Measurements from ENCODE around the gene CEACAM8.

Gene CEACAM8

GRCh38 chr19:42596391-42597072, 1.8 kb upstream of the CEACAM8 start:
- peak; percentile 98 for TF ChIP-seq CTCF (IDR thresholded peaks at IDR 0.05; ENCODE audit: borderline replicate concordance, insufficient read depth, low read depth, low read length)
- no peak overlapping the region for H3K4me3 ChIP-seq (ENCODE audit: low read depth, low read length)

- H3K4me3 ChIP-seq (ENCODE audit: low read depth, low read length): no peak overlapping the region
- TF ChIP-seq CTCF (IDR thresholded peaks at IDR 0.05; ENCODE audit: borderline replicate concordance, insufficient read depth, low read depth, low read length): no peak
Measured at GRCh38 chr19:42595550-42596172, 937 bp upstream of the CEACAM8 start.

- no peak overlapping the region for H3K4me3 ChIP-seq (ENCODE audit: low read depth, low read length)
Measured at GRCh38 chr19:42589792-42590191, 4.9 kb downstream of the CEACAM8 start.

GRCh38 chr19:42584466-42584865, 10.3 kb downstream of the CEACAM8 start:
- TF ChIP-seq CTCF (IDR thresholded peaks at IDR 0.05; ENCODE audit: borderline replicate concordance, insufficient read depth, low read depth, low read length): no peak
- H3K4me3 ChIP-seq (ENCODE audit: low read depth, low read length): no peak overlapping the region

More at GRCh38 chr19:42589792-42590191, 4.9 kb downstream of the CEACAM8 start:
- no peak for TF ChIP-seq CTCF (IDR thresholded peaks at IDR 0.05; ENCODE audit: borderline replicate concordance, insufficient read depth, low read depth, low read length)

GRCh38 chr19:42577016-42577415, 17.7 kb downstream of the CEACAM8 start:
- H3K4me3 ChIP-seq (ENCODE audit: low read depth, low read length): no peak overlapping the region
- no peak for TF ChIP-seq CTCF (IDR thresholded peaks at IDR 0.05; ENCODE audit: borderline replicate concordance, insufficient read depth, low read depth, low read length)

- TF ChIP-seq CTCF (IDR thresholded peaks at IDR 0.05; ENCODE audit: borderline replicate concordance, insufficient read depth, low read depth, low read length): no peak
- H3K4me3 ChIP-seq (ENCODE audit: low read depth, low read length): no peak overlapping the region
Measured at GRCh38 chr19:42576241-42576640, 18.5 kb downstream of the CEACAM8 start.

- no peak for TF ChIP-seq CTCF (IDR thresholded peaks at IDR 0.05; ENCODE audit: borderline replicate concordance, insufficient read depth, low read depth, low read length)
- no peak overlapping the region for H3K4me3 ChIP-seq (ENCODE audit: low read depth, low read length)
Measured at GRCh38 chr19:42573642-42574041, 21.1 kb downstream of the CEACAM8 start.
